Middle frontal gyrus (tissue), 1 donor: ENCODE data around the gene MBOAT2.

Source experiments
- DNase-seq: peaks from one replicate; pipeline ENCODE4 v3.0.0-alpha.2; 2015; ENCODE audit warnings: low spot score; ENCODE audit errors: extremely low spot score

The MBOAT2 gene

GRCh38 chr2:8831516-8831915 is 172.0 kb downstream of the MBOAT2 start:
- DNase-seq, result no peak

DNA sequence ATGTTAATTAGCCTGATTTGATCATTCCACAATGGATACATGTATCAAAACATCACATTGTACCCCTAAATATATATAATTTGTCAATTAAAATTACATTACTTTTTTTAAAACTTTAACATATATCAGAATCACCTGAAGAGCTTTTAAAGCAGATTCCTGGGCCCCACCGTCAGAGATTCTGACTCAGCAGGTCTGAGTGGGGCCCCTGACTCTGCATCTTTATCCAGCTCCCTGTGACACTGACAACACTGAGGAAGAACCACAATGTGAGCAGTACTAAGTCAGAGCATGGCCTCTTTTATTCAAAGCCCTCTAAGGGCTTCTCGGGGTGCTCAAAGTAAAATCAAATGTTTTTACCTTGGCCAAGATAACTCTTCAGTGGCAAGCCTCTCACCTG is 175.8 kb downstream of the MBOAT2 start:
- DNase-seq, result no peak

DNA sequence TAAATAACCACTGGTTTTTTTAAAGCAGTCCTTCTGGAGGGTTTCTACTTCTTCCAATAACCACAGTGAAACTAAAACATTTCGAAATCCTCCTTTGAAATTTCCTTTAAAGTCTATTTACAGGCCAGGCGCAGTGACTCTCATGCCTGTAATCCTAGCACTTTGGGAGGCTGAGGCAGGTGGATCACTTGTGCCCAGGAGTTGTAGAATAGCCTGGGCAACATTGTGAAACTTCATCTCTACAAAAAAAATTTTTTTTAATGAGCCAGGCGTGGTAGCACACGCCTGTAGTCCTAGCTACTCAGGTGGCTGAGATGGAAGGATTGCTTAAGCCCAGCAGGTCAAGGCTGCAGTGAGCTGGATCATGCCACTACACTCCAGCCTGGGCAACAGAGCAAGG is 181.3 kb downstream of the MBOAT2 start:
- no peak for DNase-seq

DNA sequence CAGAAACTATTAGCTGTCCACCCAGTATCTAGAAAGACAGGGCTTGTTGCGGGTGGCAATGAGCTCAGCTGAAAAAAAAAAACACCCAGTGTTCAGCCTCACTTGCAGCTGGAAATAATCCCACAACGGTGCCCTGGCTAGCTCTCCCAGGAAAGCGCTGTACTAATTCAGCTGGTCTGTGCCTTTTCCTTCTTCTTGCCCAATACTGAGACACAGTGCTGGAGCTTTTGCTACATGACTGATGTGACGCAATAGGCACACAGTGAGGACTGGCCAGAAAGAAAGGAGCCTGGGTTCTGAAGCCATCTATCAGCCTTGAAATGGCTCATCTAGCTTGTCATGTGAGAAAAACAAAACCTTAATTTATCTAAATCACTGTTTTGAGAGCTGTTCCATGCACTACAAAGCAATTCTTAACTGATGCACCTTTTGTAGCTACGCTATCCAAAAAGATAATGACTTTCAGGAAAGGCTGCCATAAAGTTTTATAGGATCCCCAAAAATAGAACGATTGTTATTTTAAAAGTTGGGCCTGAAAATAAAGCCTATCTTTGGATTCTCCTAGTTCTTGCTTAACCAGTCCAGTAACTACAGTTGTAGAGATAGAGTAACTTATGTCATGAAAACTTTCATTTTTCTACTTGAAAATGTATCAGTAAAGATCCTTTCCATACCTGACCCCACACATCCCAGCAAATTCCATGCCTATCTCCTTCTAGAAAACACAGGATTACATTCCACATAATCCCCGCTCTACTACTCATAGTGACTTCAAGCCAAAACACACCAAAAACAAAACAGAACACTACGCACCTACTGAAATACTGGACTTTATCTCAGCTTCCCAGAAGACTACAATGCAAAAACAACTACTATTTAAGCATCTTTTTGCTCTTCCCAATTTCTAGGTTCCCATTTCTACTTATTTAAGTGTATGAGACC is 181.9 kb downstream of the MBOAT2 start:
- DNase-seq, result no peak

GRCh38 chr2:8819948-8820347 is 183.5 kb downstream of the MBOAT2 start:
- DNase-seq, result no peak

DNA sequence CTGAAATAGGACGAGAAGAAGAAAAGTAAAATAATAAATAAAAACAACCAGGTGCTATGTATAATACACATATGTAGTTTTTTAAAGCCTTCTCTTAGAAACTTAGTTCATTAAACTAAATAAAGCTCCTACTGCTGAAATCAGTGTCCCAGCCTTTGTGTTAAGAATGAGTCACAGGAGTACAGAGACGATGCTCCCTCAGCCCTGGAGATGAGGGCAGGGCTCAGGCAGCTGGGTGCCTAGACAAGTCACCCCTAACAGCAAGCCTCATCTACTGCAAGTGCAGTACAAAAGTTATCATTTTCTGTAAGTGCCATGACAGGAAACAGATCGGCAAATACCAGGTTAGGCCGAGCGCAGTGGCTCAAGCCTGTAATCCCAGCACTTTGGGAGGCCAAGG is 184.3 kb downstream of the MBOAT2 start:
- no peak for DNase-seq

DNA sequence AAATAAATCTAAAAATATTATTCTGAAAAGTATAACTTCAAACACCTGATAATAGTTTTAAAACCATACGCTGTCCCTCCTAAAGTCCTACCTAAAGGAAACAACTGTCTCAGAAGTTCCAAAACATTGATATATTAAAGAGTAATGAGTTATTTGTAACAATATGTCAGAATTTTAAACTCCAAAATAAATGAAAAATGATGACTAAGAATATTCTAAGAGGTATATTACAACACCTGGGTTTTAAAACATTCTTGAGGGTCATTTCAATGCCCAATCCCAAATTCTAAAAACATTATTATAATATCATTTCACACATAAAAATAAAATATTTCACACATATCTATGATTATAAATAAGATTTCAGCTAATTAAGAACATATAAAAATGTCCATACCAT is 186.3 kb downstream of the MBOAT2 start:
- no peak for DNase-seq

- DNase-seq, result no peak
Observed at GRCh38 chr2:8806885-8807704, 196.4 kb downstream of the MBOAT2 start.

GRCh38 chr2:8805278-8806210 is 197.9 kb downstream of the MBOAT2 start:
- DNase-seq, result no peak

DNA sequence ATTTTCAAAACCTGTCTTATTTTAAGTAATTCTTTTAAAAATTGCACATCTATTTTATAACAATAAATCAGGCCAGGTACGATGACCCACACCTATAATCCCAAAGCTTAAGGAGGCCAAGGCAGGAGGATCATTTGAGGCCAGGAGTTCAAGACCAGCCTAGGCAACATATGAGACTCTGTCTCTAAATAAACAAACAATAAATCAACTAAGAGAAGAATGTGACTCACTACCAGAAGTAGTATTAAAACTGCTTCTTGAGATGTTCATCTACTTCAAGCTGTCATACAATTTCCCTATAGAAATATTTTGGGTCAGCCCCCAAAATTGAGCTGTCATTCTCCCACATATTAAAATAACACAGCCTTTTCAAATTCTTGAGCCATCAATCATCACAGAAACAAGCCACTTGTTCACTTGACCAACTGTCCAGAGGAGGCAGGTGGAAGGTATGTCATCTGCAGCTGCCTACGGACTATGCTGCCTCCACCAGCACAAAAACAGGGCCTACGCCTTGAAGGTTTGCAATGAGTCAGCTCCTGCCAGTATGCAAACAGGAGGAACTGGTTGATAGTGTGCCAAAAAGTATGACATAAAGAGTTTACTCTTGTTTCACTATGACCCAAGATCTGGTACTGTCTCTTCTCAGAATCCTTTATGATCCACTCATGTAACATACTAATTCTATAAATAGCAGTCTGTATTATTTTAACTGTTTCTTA is 199.7 kb downstream of the MBOAT2 start:
- no peak for DNase-seq

GRCh38 chr2:8802741-8803140 is 200.7 kb downstream of the MBOAT2 start:
- DNase-seq, result no peak
